ENCODE measurements around the gene RPS6KC1.

Gene RPS6KC1

DNA sequence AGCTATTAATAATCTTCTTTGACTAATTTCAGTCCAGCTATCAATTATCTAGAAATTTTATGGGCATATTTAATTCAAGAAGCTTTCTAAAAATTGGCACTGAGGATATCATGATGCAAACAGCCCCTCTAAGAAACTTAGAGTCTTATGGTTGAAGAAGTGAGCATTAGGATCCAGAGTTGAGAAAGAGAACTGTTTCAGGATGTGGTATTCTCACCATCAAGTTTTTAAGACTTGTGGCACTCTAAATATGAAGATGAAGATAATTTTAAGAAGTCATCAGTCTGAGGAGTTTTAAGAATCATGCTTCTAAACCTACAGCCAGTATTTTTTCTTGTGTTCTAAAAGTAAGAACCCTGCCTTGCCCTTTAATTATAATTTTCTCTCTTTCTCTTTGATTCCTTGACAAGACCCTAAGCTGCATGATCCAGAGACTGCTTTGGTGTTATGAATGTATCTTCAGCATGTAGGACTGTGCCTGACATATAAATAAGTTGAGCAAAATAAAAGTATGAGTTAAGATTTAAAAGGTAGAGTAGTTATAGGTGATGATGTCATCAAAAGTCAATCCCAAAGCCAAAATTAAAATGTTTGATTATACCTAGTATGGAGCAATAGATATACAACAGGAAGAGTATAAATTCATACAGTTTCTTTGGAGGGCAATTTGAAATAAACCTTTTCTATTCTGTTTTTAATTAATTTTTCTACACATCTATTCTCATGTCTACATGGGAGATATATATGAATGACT is 39.1 kb downstream of the RPS6KC1 start:
- no peak overlapping the region for H3K9ac ChIP-seq (ENCODE audit: low read depth, low read length, poor library complexity, severe bottlenecking)
- H3K79me2 ChIP-seq (ENCODE audit: insufficient read depth, low read length), result no peaks in the 10 kb centered on the region
- no peaks in the 10 kb centered on the region for H3K9me3 ChIP-seq (ENCODE audit: insufficient read depth, low read depth, low read length)
- H3K9me2 ChIP-seq (replicated peaks; ENCODE audit: low read depth, low read length), result no peaks in the 10 kb centered on the region
- H4K20me1 ChIP-seq (ENCODE audit: insufficient read depth, low read length, poor library complexity, severe bottlenecking), result no peaks in the 10 kb centered on the region
- no peaks in the 10 kb centered on the region for H3F3A ChIP-seq (ENCODE audit: low read depth)
- no peak overlapping the region for H3K4me3 ChIP-seq (ENCODE audit: low read length, poor library complexity, severe bottlenecking)
- H3K27me3 ChIP-seq (ENCODE audit: insufficient read depth, low read length, poor library complexity, severe bottlenecking), result no peaks in the 10 kb centered on the region
- peaks cover 2% of the 10 kb centered on the region; the same call in 1 of the 2 replicates for H3K36me3 ChIP-seq (ENCODE audit: insufficient read depth, low read length)
- TF ChIP-seq, protein P1, sequence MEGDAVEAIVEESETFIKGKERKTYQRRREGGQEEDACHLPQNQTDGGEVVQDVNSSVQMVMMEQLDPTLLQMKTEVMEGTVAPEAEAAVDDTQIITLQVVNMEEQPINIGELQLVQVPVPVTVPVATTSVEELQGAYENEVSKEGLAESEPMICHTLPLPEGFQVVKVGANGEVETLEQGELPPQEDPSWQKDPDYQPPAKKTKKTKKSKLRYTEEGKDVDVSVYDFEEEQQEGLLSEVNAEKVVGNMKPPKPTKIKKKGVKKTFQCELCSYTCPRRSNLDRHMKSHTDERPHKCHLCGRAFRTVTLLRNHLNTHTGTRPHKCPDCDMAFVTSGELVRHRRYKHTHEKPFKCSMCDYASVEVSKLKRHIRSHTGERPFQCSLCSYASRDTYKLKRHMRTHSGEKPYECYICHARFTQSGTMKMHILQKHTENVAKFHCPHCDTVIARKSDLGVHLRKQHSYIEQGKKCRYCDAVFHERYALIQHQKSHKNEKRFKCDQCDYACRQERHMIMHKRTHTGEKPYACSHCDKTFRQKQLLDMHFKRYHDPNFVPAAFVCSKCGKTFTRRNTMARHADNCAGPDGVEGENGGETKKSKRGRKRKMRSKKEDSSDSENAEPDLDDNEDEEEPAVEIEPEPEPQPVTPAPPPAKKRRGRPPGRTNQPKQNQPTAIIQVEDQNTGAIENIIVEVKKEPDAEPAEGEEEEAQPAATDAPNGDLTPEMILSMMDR (conservative IDR thresholded peaks at IDR 0.05; ENCODE audit: low read length), result no peak
- TF ChIP-seq EZH2phosphoT487 (IDR thresholded peaks at IDR 0.05; ENCODE audit: borderline replicate concordance), result no peak
- peaks cover 9% of the 10 kb centered on the region for H3K4me1 ChIP-seq (ENCODE audit: insufficient read depth, low read length, poor library complexity, severe bottlenecking)
- H3K4me2 ChIP-seq (ENCODE audit: low read depth, low read length, poor library complexity, severe bottlenecking), result peak overlapping the region; percentile 14
- H2AFZ ChIP-seq (ENCODE audit: low read length), result no peak overlapping the region

DNA sequence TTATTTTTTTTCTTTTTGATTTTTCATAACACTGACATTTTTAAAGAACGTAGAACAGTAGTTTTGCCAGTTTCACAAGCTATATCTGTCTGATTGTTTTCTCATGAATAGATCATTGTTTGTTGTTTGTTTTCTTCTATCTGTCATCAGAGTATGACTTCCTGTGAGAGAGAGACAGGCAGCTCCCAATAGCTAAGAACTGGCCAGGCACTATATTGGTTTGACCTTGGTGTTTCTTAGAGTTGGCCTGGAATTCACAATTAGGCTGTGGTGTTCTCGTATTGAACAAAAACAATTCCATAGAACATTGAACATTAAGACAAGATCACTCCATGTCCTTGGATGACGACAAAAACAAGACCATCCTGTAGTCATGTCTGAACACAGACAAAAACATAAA is 43.4 kb downstream of the RPS6KC1 start:
- Histone ChIP-seq H3F3A (ENCODE audit: low read depth) (no peaks in the 10 kb centered on the region), H2AFZ (ENCODE audit: low read length) (no peak overlapping the region), H4K20me1 (ENCODE audit: insufficient read depth, low read length, poor library complexity, severe bottlenecking) (no peaks in the 10 kb centered on the region), H3K4me2 (ENCODE audit: low read depth, low read length, poor library complexity, severe bottlenecking) (no peak overlapping the region), H3K36me3 (ENCODE audit: insufficient read depth, low read length) (no peaks in the 10 kb centered on the region), H3K27me3 (ENCODE audit: insufficient read depth, low read length, poor library complexity, severe bottlenecking) (no peaks in the 10 kb centered on the region), H3K9ac (ENCODE audit: low read depth, low read length, poor library complexity, severe bottlenecking) (no peak overlapping the region), H3K4me3 (ENCODE audit: low read length, poor library complexity, severe bottlenecking) (no peak overlapping the region), H3K4me1 (ENCODE audit: insufficient read depth, low read length, poor library complexity, severe bottlenecking) (peaks cover 9% of the 10 kb centered on the region), H3K9me3 (ENCODE audit: insufficient read depth, low read depth, low read length) (no peaks in the 10 kb centered on the region), H3K9me2 (replicated peaks; ENCODE audit: low read depth, low read length) (no peaks in the 10 kb centered on the region), H3K79me2 (ENCODE audit: insufficient read depth, low read length) (no peaks in the 10 kb centered on the region)
- TF ChIP-seq EZH2phosphoT487 (IDR thresholded peaks at IDR 0.05; ENCODE audit: borderline replicate concordance), result no peak
- TF ChIP-seq, protein P1 (conservative IDR thresholded peaks at IDR 0.05; ENCODE audit: low read length), result no peak

DNA sequence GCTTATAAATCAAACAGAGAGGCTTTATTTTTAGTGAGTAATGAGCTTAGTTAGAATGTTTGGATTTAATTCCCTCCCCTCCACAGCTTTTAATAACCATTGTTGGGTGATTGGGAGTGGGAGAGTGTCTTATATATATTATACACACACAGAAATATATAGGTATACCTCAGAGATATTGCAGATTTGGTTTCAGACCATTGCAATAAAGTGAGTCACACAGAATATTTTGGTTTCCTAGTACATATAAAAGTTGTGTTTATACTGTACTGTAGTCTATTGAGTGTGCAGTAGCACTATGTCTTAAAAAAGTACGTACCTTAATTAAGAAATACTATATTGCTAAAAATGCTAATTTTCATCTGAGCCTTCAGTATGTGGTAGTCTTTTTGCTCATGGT is 44.4 kb downstream of the RPS6KC1 start:
- no peaks in the 10 kb centered on the region for H3K79me2 ChIP-seq (ENCODE audit: insufficient read depth, low read length)
- no peaks in the 10 kb centered on the region for H3K36me3 ChIP-seq (ENCODE audit: insufficient read depth, low read length)
- TF ChIP-seq, protein P1 (conservative IDR thresholded peaks at IDR 0.05; ENCODE audit: low read length), result no peak
- no peak for TF ChIP-seq EZH2phosphoT487 (IDR thresholded peaks at IDR 0.05; ENCODE audit: borderline replicate concordance)
- H2AFZ ChIP-seq (ENCODE audit: low read length), result no peak overlapping the region
- no peak overlapping the region for H3K4me2 ChIP-seq (ENCODE audit: low read depth, low read length, poor library complexity, severe bottlenecking)
- H4K20me1 ChIP-seq (ENCODE audit: insufficient read depth, low read length, poor library complexity, severe bottlenecking), result no peaks in the 10 kb centered on the region
- H3K27me3 ChIP-seq (ENCODE audit: insufficient read depth, low read length, poor library complexity, severe bottlenecking), result no peaks in the 10 kb centered on the region
- no peaks in the 10 kb centered on the region for H3K9me2 ChIP-seq (replicated peaks; ENCODE audit: low read depth, low read length)
- H3K9ac ChIP-seq (ENCODE audit: low read depth, low read length, poor library complexity, severe bottlenecking), result no peak overlapping the region
- H3K9me3 ChIP-seq (ENCODE audit: insufficient read depth, low read depth, low read length), result no peaks in the 10 kb centered on the region
- H3F3A ChIP-seq (ENCODE audit: low read depth), result no peaks in the 10 kb centered on the region
- H3K4me1 ChIP-seq (ENCODE audit: insufficient read depth, low read length, poor library complexity, severe bottlenecking), result no peaks in the 10 kb centered on the region
- no peak overlapping the region for H3K4me3 ChIP-seq (ENCODE audit: low read length, poor library complexity, severe bottlenecking)

Measured in Loucy (cell line).